AG09309 (cell line): ENCODE data around the gene PFKL.

ENCODE experiments used
- DNase-seq: peaks from one replicate; pipeline ENCODE4 v3.0.0-alpha.2; 2010; ENCODE audit warnings: low read depth
- H3K4me3 ChIP-seq: 2 replicates; pipeline ENCODE4 v1.5.1; 2011; ENCODE audit warnings: mild to moderate bottlenecking, low read depth, low read length, moderate library complexity; ENCODE audit not compliant: control insufficient read depth
- TF ChIP-seq, protein P1 (sequence below): IDR thresholded peaks from 2 replicates; pipeline ENCODE4 v1.5.1; 2011; ENCODE audit warnings: mild to moderate bottlenecking, low read depth, low read length, inconsistent platforms; ENCODE audit not compliant: insufficient read depth, control insufficient read depth; ENCODE audit errors: missing control alignments

The PFKL gene

DNA sequence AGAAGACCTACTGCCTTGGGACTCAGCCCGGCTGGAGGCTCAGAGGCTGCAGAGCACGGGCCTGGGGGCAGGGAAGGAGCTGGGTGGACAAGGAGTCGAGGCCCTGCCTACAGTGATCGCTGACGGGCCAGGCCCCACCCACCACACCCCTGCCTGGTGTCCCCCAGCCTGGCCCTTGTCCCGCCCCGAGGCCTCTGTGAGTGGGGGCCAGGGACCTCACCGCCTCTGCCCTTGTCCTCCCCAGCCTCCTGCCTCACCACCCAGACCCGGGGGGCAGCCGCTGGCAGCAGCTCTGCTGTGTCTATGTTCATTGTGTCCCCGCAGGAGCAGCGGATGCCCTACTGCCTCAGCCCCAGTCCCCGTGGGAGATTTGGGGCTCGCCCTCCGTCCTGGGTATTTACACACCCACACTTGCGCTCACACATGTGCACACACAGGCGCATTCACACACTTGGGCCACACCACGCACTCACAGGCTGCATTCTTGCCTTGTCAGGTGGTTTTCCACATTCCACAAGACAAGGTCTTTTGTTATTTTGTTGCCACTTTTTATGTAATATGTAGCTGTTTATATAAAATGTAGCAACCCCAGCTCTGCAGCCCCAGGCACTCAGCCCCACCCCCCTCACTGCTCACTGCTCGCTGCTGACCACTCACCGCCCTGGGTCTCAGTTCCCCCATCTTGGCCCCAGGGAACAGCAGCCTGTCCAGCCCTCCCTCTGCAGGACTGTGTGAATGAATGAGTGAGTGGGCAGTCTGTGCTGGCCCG is 7.3 kb downstream of the PFKL start:
- no peak overlapping the region for H3K4me3 ChIP-seq
- DNase-seq = no peak
- TF ChIP-seq, protein P1, sequence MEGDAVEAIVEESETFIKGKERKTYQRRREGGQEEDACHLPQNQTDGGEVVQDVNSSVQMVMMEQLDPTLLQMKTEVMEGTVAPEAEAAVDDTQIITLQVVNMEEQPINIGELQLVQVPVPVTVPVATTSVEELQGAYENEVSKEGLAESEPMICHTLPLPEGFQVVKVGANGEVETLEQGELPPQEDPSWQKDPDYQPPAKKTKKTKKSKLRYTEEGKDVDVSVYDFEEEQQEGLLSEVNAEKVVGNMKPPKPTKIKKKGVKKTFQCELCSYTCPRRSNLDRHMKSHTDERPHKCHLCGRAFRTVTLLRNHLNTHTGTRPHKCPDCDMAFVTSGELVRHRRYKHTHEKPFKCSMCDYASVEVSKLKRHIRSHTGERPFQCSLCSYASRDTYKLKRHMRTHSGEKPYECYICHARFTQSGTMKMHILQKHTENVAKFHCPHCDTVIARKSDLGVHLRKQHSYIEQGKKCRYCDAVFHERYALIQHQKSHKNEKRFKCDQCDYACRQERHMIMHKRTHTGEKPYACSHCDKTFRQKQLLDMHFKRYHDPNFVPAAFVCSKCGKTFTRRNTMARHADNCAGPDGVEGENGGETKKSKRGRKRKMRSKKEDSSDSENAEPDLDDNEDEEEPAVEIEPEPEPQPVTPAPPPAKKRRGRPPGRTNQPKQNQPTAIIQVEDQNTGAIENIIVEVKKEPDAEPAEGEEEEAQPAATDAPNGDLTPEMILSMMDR = no peak

DNA sequence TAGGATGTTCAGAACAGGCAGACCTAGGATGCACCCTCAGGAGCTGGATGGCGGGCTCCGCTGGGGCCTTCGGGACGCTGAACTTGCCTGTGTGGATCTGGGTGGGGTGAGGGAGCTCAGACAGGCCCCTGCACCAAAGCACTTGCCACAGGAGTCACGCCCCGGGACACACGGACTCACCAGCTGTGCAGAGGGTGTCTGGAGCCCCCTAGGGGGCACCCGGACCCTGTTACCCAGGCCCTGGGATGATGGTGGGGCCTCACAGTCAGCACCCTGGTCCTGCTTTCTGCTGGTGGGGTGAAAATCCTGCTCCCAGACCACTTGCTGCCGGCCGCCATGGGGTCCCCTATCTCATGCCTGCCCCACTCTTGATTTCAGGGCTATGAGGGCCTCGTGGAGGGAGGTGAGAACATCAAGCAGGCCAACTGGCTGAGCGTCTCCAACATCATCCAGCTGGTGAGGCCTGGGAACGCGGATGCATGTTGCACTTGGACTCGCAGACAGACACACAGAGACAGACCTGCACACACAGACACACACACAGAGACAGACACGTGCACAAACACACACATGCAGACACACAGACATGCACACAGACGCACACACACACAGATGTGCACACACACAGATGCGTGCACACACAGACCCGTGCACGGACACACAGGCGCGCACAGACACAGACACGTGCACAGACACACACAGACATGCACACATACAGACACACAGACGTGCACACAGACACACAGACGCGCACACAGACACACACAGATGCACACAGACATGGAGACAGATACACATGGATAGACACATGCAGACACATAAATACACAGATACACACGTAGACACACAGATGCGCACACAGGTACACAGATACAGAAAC is 11.0 kb downstream of the PFKL start:
- TF ChIP-seq, protein P1 = no peak
- H3K4me3 ChIP-seq = no peak overlapping the region
- no peak for DNase-seq

DNA sequence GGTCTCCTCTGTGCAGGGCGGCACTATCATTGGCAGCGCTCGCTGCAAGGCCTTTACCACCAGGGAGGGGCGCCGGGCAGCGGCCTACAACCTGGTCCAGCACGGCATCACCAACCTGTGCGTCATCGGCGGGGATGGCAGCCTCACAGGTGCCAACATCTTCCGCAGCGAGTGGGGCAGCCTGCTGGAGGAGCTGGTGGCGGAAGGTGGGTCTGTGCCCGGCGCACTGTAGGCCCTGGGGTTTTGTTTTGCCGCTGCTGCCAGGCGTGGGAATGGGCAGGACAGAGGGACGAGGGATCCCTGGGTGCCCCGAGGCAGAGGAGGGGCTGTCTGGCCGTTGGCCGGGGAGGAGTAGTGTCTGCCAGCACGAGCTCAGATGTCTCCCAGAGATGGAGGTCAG is 12.2 kb downstream of the PFKL start:
- H3K4me3 ChIP-seq = no peak overlapping the region
- TF ChIP-seq, protein P1 = no peak
- no peak for DNase-seq

DNA sequence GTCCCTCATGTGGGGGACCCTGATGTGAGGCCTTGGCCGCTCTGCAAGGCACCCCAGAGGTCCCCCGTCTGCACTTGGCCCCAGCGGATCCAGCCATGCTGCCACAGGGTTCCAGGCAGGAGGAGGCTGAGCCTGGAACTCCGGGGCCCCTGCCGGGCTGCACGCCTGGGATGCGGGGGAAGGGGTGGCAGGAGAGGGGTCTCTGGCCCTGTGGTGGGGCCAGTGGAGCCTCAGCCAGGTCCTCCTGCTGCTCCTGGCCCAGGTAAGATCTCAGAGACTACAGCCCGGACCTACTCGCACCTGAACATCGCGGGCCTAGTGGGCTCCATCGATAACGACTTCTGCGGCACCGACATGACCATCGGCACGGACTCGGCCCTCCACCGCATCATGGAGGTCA is 12.9 kb downstream of the PFKL start:
- DNase-seq = no peak
- TF ChIP-seq, protein P1 = no peak
- H3K4me3 ChIP-seq = no peak overlapping the region

DNA sequence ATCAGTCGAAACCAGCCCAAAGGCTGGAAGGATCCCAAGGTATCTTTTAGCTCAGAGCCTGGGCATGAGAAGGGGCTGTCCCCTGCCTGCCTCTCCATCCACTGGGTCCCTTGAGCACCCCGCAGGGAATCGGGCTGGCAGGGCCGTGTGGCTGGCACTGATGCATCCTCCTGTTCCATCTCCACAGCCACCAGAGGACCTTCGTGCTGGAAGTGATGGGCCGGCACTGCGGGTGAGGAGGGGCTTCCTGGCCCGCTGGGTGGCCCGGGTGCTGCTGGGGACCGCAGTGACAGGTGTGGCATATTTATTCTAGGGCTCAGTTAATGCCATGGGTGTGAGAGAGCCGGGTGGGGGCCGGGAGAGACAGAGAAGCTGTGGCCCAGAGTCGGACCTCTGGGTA is 13.6 kb downstream of the PFKL start:
- DNase-seq = no peak
- no peak overlapping the region for H3K4me3 ChIP-seq
- TF ChIP-seq, protein P1 = no peak

DNA sequence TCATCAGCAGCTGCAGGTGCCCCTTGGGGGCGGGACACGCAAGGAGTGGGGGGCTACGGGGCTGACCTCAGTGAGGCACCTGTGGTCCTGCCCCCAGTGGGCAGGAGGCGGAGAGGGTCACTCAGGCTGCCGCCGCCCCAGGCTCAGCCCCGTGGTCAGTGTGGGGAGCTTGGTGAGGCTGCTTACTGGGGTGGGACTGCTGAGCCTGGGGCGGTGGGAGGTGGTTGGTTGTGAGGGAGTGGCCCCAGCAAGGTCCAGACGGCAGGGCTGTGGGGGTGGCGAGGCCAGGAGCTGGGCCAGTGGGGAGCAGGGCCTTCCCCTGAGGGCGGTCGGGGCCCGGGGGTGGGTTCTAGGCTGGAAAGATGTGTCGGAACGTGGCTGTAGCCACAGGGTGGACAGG is 14.3 kb downstream of the PFKL start:
- H3K4me3 ChIP-seq = no peak overlapping the region

More for the DNA sequence above, 14.3 kb downstream of the PFKL start:
- no peak for DNase-seq
- TF ChIP-seq, protein P1 = no peak
